GM10266 (cell line): ENCODE measurements around the gene ALG1L2.
"Not testable (repeated sequence)": the region's sequence is repeated elsewhere in the genome, so short reads cannot be mapped to it uniquely, and the experiment has no call there.

Source experiments
- DNase-seq: peaks from one replicate; pipeline ENCODE4 v3.0.0; 2012; ENCODE audit errors: extremely low spot score
- CTCF ChIP-seq: IDR thresholded peaks from 2 replicates; pipeline ENCODE4 v1.5.1; 2012; ENCODE audit warnings: mild to moderate bottlenecking, low read depth; ENCODE audit not compliant: control insufficient read depth, insufficient read depth; ENCODE audit errors: missing control alignments

The ALG1L2 gene

GRCh38 chr3:130143648-130144327 is 62.2 kb downstream of the ALG1L2 start:
- not testable (repeated sequence) for DNase-seq
- peak; percentile 24 for TF ChIP-seq CTCF

DNA sequence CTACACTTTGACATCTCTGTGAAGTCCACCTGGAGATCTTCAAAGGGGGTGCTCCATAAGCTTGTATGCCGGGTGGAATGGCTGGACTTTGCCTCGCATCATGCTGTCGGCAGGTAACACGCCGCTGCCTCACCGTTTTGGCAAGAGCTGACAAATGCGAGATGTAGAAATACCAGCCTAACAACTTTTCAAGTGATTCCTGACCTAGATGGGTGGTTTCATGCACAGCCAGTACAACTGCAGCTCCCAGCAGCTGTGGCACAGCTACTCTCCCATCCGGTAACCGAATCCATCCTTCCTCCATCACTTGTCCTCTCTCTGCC is 62.7 kb downstream of the ALG1L2 start:
- not testable (repeated sequence) for DNase-seq

DNA sequence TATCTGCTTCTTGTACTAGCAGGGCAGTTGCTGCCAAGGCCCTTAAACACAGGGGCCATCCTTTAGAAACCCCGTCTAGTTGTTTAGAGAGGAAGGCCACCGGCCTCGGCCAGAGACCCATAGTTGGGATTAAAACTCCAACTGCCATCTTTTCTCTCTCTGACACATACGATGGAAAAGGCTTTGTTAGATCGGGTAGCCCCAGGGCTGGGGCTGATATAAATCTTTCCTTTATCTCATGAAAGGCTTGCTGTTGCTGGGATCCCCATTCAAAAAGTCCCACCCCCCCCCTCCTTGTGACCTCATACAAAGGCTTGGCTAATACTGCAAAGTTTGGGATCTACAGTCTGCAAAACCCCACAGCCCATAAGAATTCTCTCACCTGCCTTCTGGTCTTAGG is 63.8 kb downstream of the ALG1L2 start:
- not testable (repeated sequence) for DNase-seq

DNA sequence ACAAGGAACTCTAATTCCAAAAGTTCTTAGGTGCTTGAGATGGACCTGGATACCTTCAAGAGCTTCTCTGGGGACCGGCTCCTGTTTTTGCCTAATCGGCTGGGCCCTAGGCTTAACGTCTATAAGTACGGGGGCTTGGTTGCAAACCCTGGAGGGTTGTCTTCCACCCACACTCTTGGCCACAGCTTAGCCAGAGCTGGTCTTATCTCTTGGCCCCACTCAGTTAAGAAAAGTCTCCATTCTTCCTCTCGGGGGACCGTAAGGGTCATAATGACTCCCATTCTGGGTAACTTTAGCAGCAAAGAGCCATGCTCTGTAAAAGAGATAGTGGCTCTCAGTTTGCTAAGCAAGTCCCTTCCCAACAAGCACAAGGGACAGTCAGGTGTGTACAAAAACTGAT is 64.8 kb downstream of the ALG1L2 start:
- DNase-seq, result not testable (repeated sequence)
